ENCODE data around the gene PTPRD.

The PTPRD gene

GRCh38 chr9:8781458-8781857 is 1831.3 kb downstream of the PTPRD start:
- TF ChIP-seq, protein P1, sequence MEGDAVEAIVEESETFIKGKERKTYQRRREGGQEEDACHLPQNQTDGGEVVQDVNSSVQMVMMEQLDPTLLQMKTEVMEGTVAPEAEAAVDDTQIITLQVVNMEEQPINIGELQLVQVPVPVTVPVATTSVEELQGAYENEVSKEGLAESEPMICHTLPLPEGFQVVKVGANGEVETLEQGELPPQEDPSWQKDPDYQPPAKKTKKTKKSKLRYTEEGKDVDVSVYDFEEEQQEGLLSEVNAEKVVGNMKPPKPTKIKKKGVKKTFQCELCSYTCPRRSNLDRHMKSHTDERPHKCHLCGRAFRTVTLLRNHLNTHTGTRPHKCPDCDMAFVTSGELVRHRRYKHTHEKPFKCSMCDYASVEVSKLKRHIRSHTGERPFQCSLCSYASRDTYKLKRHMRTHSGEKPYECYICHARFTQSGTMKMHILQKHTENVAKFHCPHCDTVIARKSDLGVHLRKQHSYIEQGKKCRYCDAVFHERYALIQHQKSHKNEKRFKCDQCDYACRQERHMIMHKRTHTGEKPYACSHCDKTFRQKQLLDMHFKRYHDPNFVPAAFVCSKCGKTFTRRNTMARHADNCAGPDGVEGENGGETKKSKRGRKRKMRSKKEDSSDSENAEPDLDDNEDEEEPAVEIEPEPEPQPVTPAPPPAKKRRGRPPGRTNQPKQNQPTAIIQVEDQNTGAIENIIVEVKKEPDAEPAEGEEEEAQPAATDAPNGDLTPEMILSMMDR (IDR thresholded peaks at IDR 0.05; ENCODE audit: extremely low read depth, insufficient read depth, missing control alignments) = no peak
- DNase-seq (ENCODE audit: low spot score) = no peak
- in situ Hi-C loops (cut with MboI; ENCODE audit: low pct_unique_long_range_greater_than_20kb, low sequenced_read_pairs, unreplicated experiment) = no loop called here

DNA sequence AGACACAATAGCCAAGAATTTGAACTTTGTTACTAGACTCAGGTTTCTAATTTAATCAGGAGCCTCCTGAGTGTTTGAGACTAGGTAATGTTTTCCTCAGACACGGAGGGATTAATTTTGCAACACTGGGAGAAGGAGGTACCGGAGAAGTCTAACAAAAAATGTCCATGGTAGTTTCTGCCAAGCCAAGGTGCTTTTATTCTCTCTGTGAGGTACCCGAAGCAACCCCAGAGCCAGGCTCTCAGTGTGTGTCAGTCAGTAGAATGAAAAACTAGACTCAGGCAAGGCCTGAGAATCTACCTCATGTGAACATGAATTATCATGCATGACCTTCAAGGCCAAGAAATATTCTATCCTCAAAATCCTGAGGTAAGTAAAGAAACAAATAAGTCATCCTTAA is 1832.4 kb downstream of the PTPRD start:
- no peak for DNase-seq (ENCODE audit: low spot score)
- in situ Hi-C loops (cut with MboI; ENCODE audit: low pct_unique_long_range_greater_than_20kb, low sequenced_read_pairs, unreplicated experiment) = no loop called here
- TF ChIP-seq, protein P1 (IDR thresholded peaks at IDR 0.05; ENCODE audit: extremely low read depth, insufficient read depth, missing control alignments) = no peak

GRCh38 chr9:8779478-8779877 is 1833.3 kb downstream of the PTPRD start:
- TF ChIP-seq, protein P1 (IDR thresholded peaks at IDR 0.05; ENCODE audit: extremely low read depth, insufficient read depth, missing control alignments) = no peak
- in situ Hi-C loops (cut with MboI; ENCODE audit: low pct_unique_long_range_greater_than_20kb, low sequenced_read_pairs, unreplicated experiment) = no loop called here
- DNase-seq (ENCODE audit: low spot score) = no peak

GRCh38 chr9:8778356-8778755 is 1834.4 kb downstream of the PTPRD start:
- TF ChIP-seq, protein P1 (IDR thresholded peaks at IDR 0.05; ENCODE audit: extremely low read depth, insufficient read depth, missing control alignments) = no peak
- DNase-seq (ENCODE audit: low spot score) = no peak
- in situ Hi-C loops (cut with MboI; ENCODE audit: low pct_unique_long_range_greater_than_20kb, low sequenced_read_pairs, unreplicated experiment) = no loop called here

GRCh38 chr9:8772302-8772701 is 1840.5 kb downstream of the PTPRD start:
- no peak for DNase-seq (ENCODE audit: low spot score)
- in situ Hi-C loops (cut with MboI; ENCODE audit: low pct_unique_long_range_greater_than_20kb, low sequenced_read_pairs, unreplicated experiment) = no loop called here
- TF ChIP-seq, protein P1 (IDR thresholded peaks at IDR 0.05; ENCODE audit: extremely low read depth, insufficient read depth, missing control alignments) = no peak

DNA sequence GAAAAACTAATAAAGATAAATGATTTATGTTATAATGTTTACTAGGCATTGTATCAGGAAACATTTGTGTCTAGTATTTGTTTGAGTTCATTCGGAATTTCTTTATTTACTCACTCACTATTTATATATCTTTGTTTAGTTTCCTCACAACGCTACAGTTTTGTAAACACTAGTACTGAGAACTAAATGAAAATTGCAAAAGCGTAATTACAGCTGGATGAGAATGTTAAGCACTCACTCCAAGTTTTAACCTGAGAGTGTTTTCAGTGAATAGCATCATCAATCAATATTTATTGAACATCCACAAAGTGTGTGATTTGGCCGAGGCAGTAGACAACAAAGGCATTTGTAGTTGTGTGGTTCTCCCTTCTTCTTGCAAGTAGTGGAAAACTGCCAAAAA is 1843.6 kb downstream of the PTPRD start:
- in situ Hi-C loops (cut with MboI; ENCODE audit: low pct_unique_long_range_greater_than_20kb, low sequenced_read_pairs, unreplicated experiment) = no loop called here
- TF ChIP-seq, protein P1 (IDR thresholded peaks at IDR 0.05; ENCODE audit: extremely low read depth, insufficient read depth, missing control alignments) = no peak
- no peak for DNase-seq (ENCODE audit: low spot score)

- TF ChIP-seq, protein P1 (IDR thresholded peaks at IDR 0.05; ENCODE audit: extremely low read depth, insufficient read depth, missing control alignments) = no peak
- no peak for DNase-seq (ENCODE audit: low spot score)
- in situ Hi-C loops (cut with MboI; ENCODE audit: low pct_unique_long_range_greater_than_20kb, low sequenced_read_pairs, unreplicated experiment) = no loop called here
Observed at GRCh38 chr9:8766096-8766495, 1846.7 kb downstream of the PTPRD start.

Data from GM13977 (cell line).